Endothelial cell of umbilical vein (primary cell): ENCODE data around the gene RUNX2.
A peak's percentile ranks its signal among the peaks of the same experiment; 100 is the strongest.

ENCODE experiments used
- EZH2 ChIP-seq: IDR thresholded peaks from 2 replicates; pipeline ENCODE4 v1.6.1; 2012; ENCODE audit warnings: borderline replicate concordance, low read depth, mild to moderate bottlenecking, moderate library complexity, low read length, inconsistent platforms; ENCODE audit not compliant: severe bottlenecking
- FOS ChIP-seq: IDR thresholded peaks from 2 replicates; pipeline ENCODE4 v1.6.1; 2011; ENCODE audit warnings: mild to moderate bottlenecking, low read length, moderate library complexity, borderline replicate concordance; ENCODE audit not compliant: insufficient read depth
- JUN ChIP-seq: IDR thresholded peaks from 2 replicates; pipeline ENCODE4 v1.6.1; 2011; ENCODE audit warnings: borderline replicate concordance, low read depth; ENCODE audit not compliant: insufficient read length, insufficient read depth
- POLR2A ChIP-seq: IDR thresholded peaks from 2 replicates; pipeline ENCODE4 v1.6.1; 2012; ENCODE audit warnings: low read depth, mild to moderate bottlenecking, control low read depth, low read length
- POLR2AphosphoS5 ChIP-seq: IDR thresholded peaks from 2 replicates; pipeline ENCODE4 v1.6.1; 2012; ENCODE audit warnings: low read depth, mild to moderate bottlenecking, control low read depth, low read length, moderate library complexity; ENCODE audit not compliant: insufficient read depth
- TF ChIP-seq, protein P1 (sequence below), 2 donors: IDR thresholded peaks; 1 replicate in 1 of 2; 2 replicates in 1 of 2; pipeline ENCODE4 v1.5.1; 2011; ENCODE audit warnings: low read length in 2 of 2, mild to moderate bottlenecking in 2 of 2, moderate library complexity in 2 of 2, control low read depth in 1 of 2, inconsistent platforms in 1 of 2, low read depth in 1 of 2; ENCODE audit not compliant: insufficient read depth in 1 of 2; ENCODE audit errors: extremely low read depth in 1 of 2

GRCh38 chr6:45590226-45590625 lies 262.1 kb downstream of the RUNX2 start:
- TF ChIP-seq, protein P1, sequence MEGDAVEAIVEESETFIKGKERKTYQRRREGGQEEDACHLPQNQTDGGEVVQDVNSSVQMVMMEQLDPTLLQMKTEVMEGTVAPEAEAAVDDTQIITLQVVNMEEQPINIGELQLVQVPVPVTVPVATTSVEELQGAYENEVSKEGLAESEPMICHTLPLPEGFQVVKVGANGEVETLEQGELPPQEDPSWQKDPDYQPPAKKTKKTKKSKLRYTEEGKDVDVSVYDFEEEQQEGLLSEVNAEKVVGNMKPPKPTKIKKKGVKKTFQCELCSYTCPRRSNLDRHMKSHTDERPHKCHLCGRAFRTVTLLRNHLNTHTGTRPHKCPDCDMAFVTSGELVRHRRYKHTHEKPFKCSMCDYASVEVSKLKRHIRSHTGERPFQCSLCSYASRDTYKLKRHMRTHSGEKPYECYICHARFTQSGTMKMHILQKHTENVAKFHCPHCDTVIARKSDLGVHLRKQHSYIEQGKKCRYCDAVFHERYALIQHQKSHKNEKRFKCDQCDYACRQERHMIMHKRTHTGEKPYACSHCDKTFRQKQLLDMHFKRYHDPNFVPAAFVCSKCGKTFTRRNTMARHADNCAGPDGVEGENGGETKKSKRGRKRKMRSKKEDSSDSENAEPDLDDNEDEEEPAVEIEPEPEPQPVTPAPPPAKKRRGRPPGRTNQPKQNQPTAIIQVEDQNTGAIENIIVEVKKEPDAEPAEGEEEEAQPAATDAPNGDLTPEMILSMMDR (IDR thresholded peaks at IDR 0.05; ENCODE audit: extremely low read depth in 1 of 2, insufficient read depth in 1 of 2, low read depth in 1 of 2, low read length in 2 of 2) = no peak
- TF ChIP-seq EZH2 = no peak
- no peak for TF ChIP-seq JUN
- no peak for TF ChIP-seq POLR2A
- no peak for TF ChIP-seq POLR2AphosphoS5
- TF ChIP-seq FOS = peak; percentile 7
